ENCODE results near the gene ZNF460.

The ZNF460 gene

GRCh38 chr19:57282011-57282643 lies 1.8 kb downstream of the ZNF460 start:
- H3K9me3 ChIP-seq (ENCODE audit: severe bottlenecking) = no peaks in the 10 kb centered on the region
- DNase-seq (ENCODE audit: low spot score) (no peak), ATAC-seq (ENCODE audit: low read depth) (no peak)
- peaks cover 49% of the 10 kb centered on the region for H3K36me3 ChIP-seq (ENCODE audit: low read depth)
- peaks cover 23% of the 10 kb centered on the region for H3K4me1 ChIP-seq (ENCODE audit: insufficient read depth, poor library complexity, severe bottlenecking)
- no peak overlapping the region for H3K4me3 ChIP-seq (ENCODE audit: severe bottlenecking)
- no peak for TF ChIP-seq CTCF (IDR thresholded peaks at IDR 0.05; ENCODE audit: poor library complexity, severe bottlenecking)
- H3K27me3 ChIP-seq (ENCODE audit: insufficient read depth, poor library complexity, severe bottlenecking) = no peaks in the 10 kb centered on the region
- H3K27ac ChIP-seq (ENCODE audit: poor library complexity, severe bottlenecking) = peak overlapping the region; percentile 86

- Histone ChIP-seq H3K27ac (ENCODE audit: poor library complexity, severe bottlenecking) (no peak overlapping the region), H3K4me3 (ENCODE audit: severe bottlenecking) (no peak overlapping the region), H3K4me1 (ENCODE audit: insufficient read depth, poor library complexity, severe bottlenecking) (no peaks in the 10 kb centered on the region), H3K27me3 (ENCODE audit: insufficient read depth, poor library complexity, severe bottlenecking) (no peaks in the 10 kb centered on the region), H3K9me3 (ENCODE audit: severe bottlenecking) (no peaks in the 10 kb centered on the region), H3K36me3 (ENCODE audit: low read depth) (peaks cover 99% of the 10 kb centered on the region)
- ATAC-seq (ENCODE audit: low read depth) (no peak), DNase-seq (ENCODE audit: low spot score) (no peak)
- TF ChIP-seq CTCF (IDR thresholded peaks at IDR 0.05; ENCODE audit: poor library complexity, severe bottlenecking) = no peak
These were observed 8.1 kb downstream of the ZNF460 start for GRCh38 chr19:57288373-57288772.

- ATAC-seq (ENCODE audit: low read depth) (no peak), DNase-seq (ENCODE audit: low spot score) (no peak)
- peaks cover 2% of the 10 kb centered on the region for H3K9me3 ChIP-seq (ENCODE audit: severe bottlenecking)
- peaks cover 100% of the 10 kb centered on the region for H3K36me3 ChIP-seq (ENCODE audit: low read depth)
- H3K4me3 ChIP-seq (ENCODE audit: severe bottlenecking) = no peak overlapping the region
- no peak for TF ChIP-seq CTCF (IDR thresholded peaks at IDR 0.05; ENCODE audit: poor library complexity, severe bottlenecking)
- no peaks in the 10 kb centered on the region for H3K27me3 ChIP-seq (ENCODE audit: insufficient read depth, poor library complexity, severe bottlenecking)
- no peaks in the 10 kb centered on the region for H3K4me1 ChIP-seq (ENCODE audit: insufficient read depth, poor library complexity, severe bottlenecking)
- no peak overlapping the region for H3K27ac ChIP-seq (ENCODE audit: poor library complexity, severe bottlenecking)
These were observed 10.7 kb downstream of the ZNF460 start for GRCh38 chr19:57290970-57291369.

GRCh38 chr19:57292547-57292946 lies 12.3 kb downstream of the ZNF460 start:
- no peak overlapping the region for H3K27ac ChIP-seq (ENCODE audit: poor library complexity, severe bottlenecking)
- peaks cover 98% of the 10 kb centered on the region for H3K36me3 ChIP-seq (ENCODE audit: low read depth)
- no peak overlapping the region for H3K4me3 ChIP-seq (ENCODE audit: severe bottlenecking)
- DNase-seq (ENCODE audit: low spot score) (no peak), ATAC-seq (ENCODE audit: low read depth) (no peak)
- no peaks in the 10 kb centered on the region for H3K27me3 ChIP-seq (ENCODE audit: insufficient read depth, poor library complexity, severe bottlenecking)
- no peaks in the 10 kb centered on the region for H3K4me1 ChIP-seq (ENCODE audit: insufficient read depth, poor library complexity, severe bottlenecking)
- H3K9me3 ChIP-seq (ENCODE audit: severe bottlenecking) = peaks cover 2% of the 10 kb centered on the region
- TF ChIP-seq CTCF (IDR thresholded peaks at IDR 0.05; ENCODE audit: poor library complexity, severe bottlenecking) = no peak

GRCh38 chr19:57293719-57294118 lies 13.4 kb downstream of the ZNF460 start:
- H3K27ac ChIP-seq (ENCODE audit: poor library complexity, severe bottlenecking) = no peak overlapping the region
- ATAC-seq (ENCODE audit: low read depth) (no peak), DNase-seq (ENCODE audit: low spot score) (no peak)
- TF ChIP-seq CTCF (IDR thresholded peaks at IDR 0.05; ENCODE audit: poor library complexity, severe bottlenecking) = no peak
- H3K9me3 ChIP-seq (ENCODE audit: severe bottlenecking) = peaks cover 2% of the 10 kb centered on the region
- H3K27me3 ChIP-seq (ENCODE audit: insufficient read depth, poor library complexity, severe bottlenecking) = no peaks in the 10 kb centered on the region
- H3K4me1 ChIP-seq (ENCODE audit: insufficient read depth, poor library complexity, severe bottlenecking) = no peaks in the 10 kb centered on the region
- H3K36me3 ChIP-seq (ENCODE audit: low read depth) = peaks cover 95% of the 10 kb centered on the region
- H3K4me3 ChIP-seq (ENCODE audit: severe bottlenecking) = no peak overlapping the region
